ENCODE results near the gene LY86. TPM values are rescaled to one million over a fixed set of nuclear protein-coding genes. Genes with fewer than 3 reads are reported as not detected.

Gene LY86
- total RNA-seq, 1 donor from 2014 or later = not detected

GRCh38 chr6:6546318-6547109 is 42.0 kb upstream of the LY86 start:
- peaks cover 18% of the 10 kb centered on the region for H3K27me3 ChIP-seq (ENCODE audit: control insufficient read depth, insufficient read depth, low read length)
- peak overlapping the region; percentile 33 for H3K4me3 ChIP-seq (ENCODE audit: low read depth, low read length)
- H3K36me3 ChIP-seq (ENCODE audit: control insufficient read depth, insufficient read depth, low read length) = no peaks in the 10 kb centered on the region
- no peak for DNase-seq (ENCODE audit: low read depth)
- no peak for TF ChIP-seq CTCF (IDR thresholded peaks at IDR 0.05; ENCODE audit: insufficient read depth, low read length, poor library complexity, severe bottlenecking)

GRCh38 chr6:6547110-6547879 is 41.2 kb upstream of the LY86 start:
- no peak overlapping the region for H3K4me3 ChIP-seq (ENCODE audit: low read depth, low read length)
- H3K27me3 ChIP-seq (ENCODE audit: control insufficient read depth, insufficient read depth, low read length) = peaks cover 18% of the 10 kb centered on the region
- peak; percentile 81 for TF ChIP-seq CTCF (IDR thresholded peaks at IDR 0.05; ENCODE audit: insufficient read depth, low read length, poor library complexity, severe bottlenecking)
- no peaks in the 10 kb centered on the region for H3K36me3 ChIP-seq (ENCODE audit: control insufficient read depth, insufficient read depth, low read length)
- DNase-seq (ENCODE audit: low read depth) = peak; percentile 41

- DNase-seq (ENCODE audit: low read depth) = no peak
- H3K27me3 ChIP-seq (ENCODE audit: control insufficient read depth, insufficient read depth, low read length) = peaks cover 3% of the 10 kb centered on the region
- H3K4me3 ChIP-seq (ENCODE audit: low read depth, low read length) = no peak overlapping the region
- no peaks in the 10 kb centered on the region for H3K36me3 ChIP-seq (ENCODE audit: control insufficient read depth, insufficient read depth, low read length)
- TF ChIP-seq CTCF (IDR thresholded peaks at IDR 0.05; ENCODE audit: insufficient read depth, low read length, poor library complexity, severe bottlenecking) = no peak
Observed at GRCh38 chr6:6556161-6556737, 32.3 kb upstream of the LY86 start.

GRCh38 chr6:6556738-6557503 is 31.6 kb upstream of the LY86 start:
- peak; percentile 91 for TF ChIP-seq CTCF (IDR thresholded peaks at IDR 0.05; ENCODE audit: insufficient read depth, low read length, poor library complexity, severe bottlenecking)
- DNase-seq (ENCODE audit: low read depth) = no peak
- H3K27me3 ChIP-seq (ENCODE audit: control insufficient read depth, insufficient read depth, low read length) = peaks cover 3% of the 10 kb centered on the region

GRCh38 chr6:6557504-6557839 is 31.0 kb upstream of the LY86 start:
- no peak for TF ChIP-seq CTCF (IDR thresholded peaks at IDR 0.05; ENCODE audit: insufficient read depth, low read length, poor library complexity, severe bottlenecking)
- DNase-seq (ENCODE audit: low read depth) = no peak
- peaks cover 3% of the 10 kb centered on the region for H3K27me3 ChIP-seq (ENCODE audit: control insufficient read depth, insufficient read depth, low read length)
- no peaks in the 10 kb centered on the region for H3K36me3 ChIP-seq (ENCODE audit: control insufficient read depth, insufficient read depth, low read length)
- no peak overlapping the region for H3K4me3 ChIP-seq (ENCODE audit: low read depth, low read length)

More at GRCh38 chr6:6556738-6557503, 31.6 kb upstream of the LY86 start:
- Histone ChIP-seq H3K36me3 (ENCODE audit: control insufficient read depth, insufficient read depth, low read length) (no peaks in the 10 kb centered on the region), H3K4me3 (ENCODE audit: low read depth, low read length) (no peak overlapping the region)

All from kidney epithelial cell (primary cell).